Suprapubic skin (tissue), 4 donors: ENCODE data around the gene TSKS. TPM values are rescaled to one million over a fixed set of nuclear protein-coding genes. Genes with fewer than 3 reads are reported as not detected.

ENCODE experiments used
- DNase-seq, 2 donors: peaks; one replicate each; pipeline ENCODE4 v3.0.0-alpha.2; 2019; ENCODE audit warnings: low spot score in 2 of 2
- H3K27ac ChIP-seq: fragments of 200-600 bp; sonication (generic); one replicate; pipeline ENCODE4 v1.5.1; 2019
- H3K27me3 ChIP-seq: fragments of 200-600 bp; sonication (generic); one replicate; pipeline ENCODE4 v1.5.1; 2019
- H3K36me3 ChIP-seq: fragments of 200-600 bp; sonication (generic); one replicate; pipeline ENCODE4 v1.5.1; 2019
- H3K4me1 ChIP-seq: fragments of 200-600 bp; sonication (generic); one replicate; pipeline ENCODE4 v1.5.1; 2019
- H3K4me3 ChIP-seq: fragments of 200-600 bp; sonication (generic); one replicate; pipeline ENCODE4 v1.5.1; 2019; ENCODE audit warnings: mild to moderate bottlenecking
- H3K9me3 ChIP-seq: fragments of 200-600 bp; sonication (generic); one replicate; pipeline ENCODE4 v1.5.1; 2019
- EP300 ChIP-seq: sonication (generic); formaldehyde crosslinking; IDR thresholded peaks from one replicate; pipeline ENCODE4 v1.6.1; 2017; ENCODE audit warnings: antibody characterized with exemption
- POLR2A ChIP-seq, 2 donors: fragments of 450-650 bp; IDR thresholded peaks; one replicate each; pipeline ENCODE4 v1.6.1; 2017; ENCODE audit warnings: antibody characterized with exemption in 2 of 2, mild to moderate bottlenecking in 2 of 2, moderate library complexity in 2 of 2
- POLR2AphosphoS5 ChIP-seq, 3 donors: sonication (generic); formaldehyde crosslinking; IDR thresholded peaks; one replicate each; pipeline ENCODE4 v1.6.1; 2017; ENCODE audit warnings: antibody characterized with exemption in 3 of 3
- WGBS: methylation state at CpG from one replicate; pipeline ENCODE4 v1.1.5; 2018; 5-methylcytosine and 5-hydroxymethylcytosine counted together
- total RNA-seq, 4 donors: library from RNA; depleted of rRNA; stranded (reverse); fragments of >200 nt; gene quantifications; one replicate each; pipeline ENCODE4 v1.1.0, GENCODE V29; 2016
- TF ChIP-seq, protein P1 (sequence below), 2 donors: fragments of 200-600 bp in 1 of 2; fragments of 450-650 bp in 1 of 2; sonication (generic) in 1 of 2; IDR thresholded peaks; one replicate each; pipeline ENCODE4 v1.5.1; 2016 to 2019; ENCODE audit warnings: antibody characterized with exemption in 2 of 2, mild to moderate bottlenecking in 1 of 2, moderate library complexity in 1 of 2

Gene TSKS
- total RNA-seq, 4 donors from 2014 or later, result 1.7 to 2.5 TPM; not detected in 2

- Histone ChIP-seq H3K9me3 (no peaks in the 10 kb centered on the region), H3K4me3 (peak overlapping the region; percentile 79), H3K27me3 (no peaks in the 10 kb centered on the region), H3K36me3 (peaks cover 17% of the 10 kb centered on the region), H3K27ac (peak overlapping the region; percentile 70), H3K4me1 (peaks cover 36% of the 10 kb centered on the region)
- 26% methylated on average over 6 of the region's 50 CpGs for WGBS
- TF ChIP-seq EP300 (no peak), POLR2A (IDR thresholded peaks at IDR 0.05) (peak in 1 of 2 donors; percentile 31)
- DNase-seq, result peak; percentile 86 to 88
Measured at GRCh38 chr19:49809160-49809940, 46.2 kb upstream of the TSKS start.

- Histone ChIP-seq H3K4me3 (peak overlapping the region; percentile 79), H3K9me3 (no peaks in the 10 kb centered on the region), H3K27ac (peak overlapping the region; percentile 70), H3K27me3 (no peaks in the 10 kb centered on the region), H3K36me3 (peaks cover 23% of the 10 kb centered on the region), H3K4me1 (peaks cover 33% of the 10 kb centered on the region)
- 2% methylated on average over 27 of the region's 31 CpGs for whole genome bisulfite sequencing
- no peak for TF ChIP-seq POLR2A (IDR thresholded peaks at IDR 0.05)
- TF ChIP-seq, protein P1, sequence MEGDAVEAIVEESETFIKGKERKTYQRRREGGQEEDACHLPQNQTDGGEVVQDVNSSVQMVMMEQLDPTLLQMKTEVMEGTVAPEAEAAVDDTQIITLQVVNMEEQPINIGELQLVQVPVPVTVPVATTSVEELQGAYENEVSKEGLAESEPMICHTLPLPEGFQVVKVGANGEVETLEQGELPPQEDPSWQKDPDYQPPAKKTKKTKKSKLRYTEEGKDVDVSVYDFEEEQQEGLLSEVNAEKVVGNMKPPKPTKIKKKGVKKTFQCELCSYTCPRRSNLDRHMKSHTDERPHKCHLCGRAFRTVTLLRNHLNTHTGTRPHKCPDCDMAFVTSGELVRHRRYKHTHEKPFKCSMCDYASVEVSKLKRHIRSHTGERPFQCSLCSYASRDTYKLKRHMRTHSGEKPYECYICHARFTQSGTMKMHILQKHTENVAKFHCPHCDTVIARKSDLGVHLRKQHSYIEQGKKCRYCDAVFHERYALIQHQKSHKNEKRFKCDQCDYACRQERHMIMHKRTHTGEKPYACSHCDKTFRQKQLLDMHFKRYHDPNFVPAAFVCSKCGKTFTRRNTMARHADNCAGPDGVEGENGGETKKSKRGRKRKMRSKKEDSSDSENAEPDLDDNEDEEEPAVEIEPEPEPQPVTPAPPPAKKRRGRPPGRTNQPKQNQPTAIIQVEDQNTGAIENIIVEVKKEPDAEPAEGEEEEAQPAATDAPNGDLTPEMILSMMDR (IDR thresholded peaks at IDR 0.05), result no peak
- no peak for TF ChIP-seq EP300
- TF ChIP-seq POLR2AphosphoS5 (IDR thresholded peaks at IDR 0.05), result no peak
- peak; percentile 99 for DNase-seq
Measured at GRCh38 chr19:49808711-49809159, 45.6 kb upstream of the TSKS start.

- peak in 1 of 2 donors; percentile 80 for DNase-seq
- WGBS, result 60% methylated on average over 13 of the region's 20 CpGs
- TF ChIP-seq, protein P1 (IDR thresholded peaks at IDR 0.05), result no peak
- TF ChIP-seq POLR2A (IDR thresholded peaks at IDR 0.05) (no peak), POLR2AphosphoS5 (IDR thresholded peaks at IDR 0.05) (no peak), EP300 (no peak)
- Histone ChIP-seq H3K27me3 (no peaks in the 10 kb centered on the region), H3K4me1 (peaks cover 31% of the 10 kb centered on the region), H3K4me3 (peak overlapping the region; percentile 79), H3K36me3 (peaks cover 30% of the 10 kb centered on the region), H3K27ac (no peak overlapping the region), H3K9me3 (no peaks in the 10 kb centered on the region)
Measured at GRCh38 chr19:49807904-49808675, 45.0 kb upstream of the TSKS start.

GRCh38 chr19:49807058-49807903, 44.2 kb upstream of the TSKS start:
- no peak overlapping the region for H3K27ac ChIP-seq
- no peaks in the 10 kb centered on the region for H3K27me3 ChIP-seq
- H3K4me3 ChIP-seq, result no peak overlapping the region
- H3K36me3 ChIP-seq, result peaks cover 37% of the 10 kb centered on the region
- TF ChIP-seq EP300 (no peak), POLR2AphosphoS5 (IDR thresholded peaks at IDR 0.05) (no peak), POLR2A (IDR thresholded peaks at IDR 0.05) (no peak)
- TF ChIP-seq, protein P1 (IDR thresholded peaks at IDR 0.05), result no peak
- 80% methylated on average over 14 of the region's 18 CpGs for WGBS
- no peaks in the 10 kb centered on the region for H3K9me3 ChIP-seq
- peak in 1 of 2 donors; percentile 76 for DNase-seq
- peaks cover 24% of the 10 kb centered on the region for H3K4me1 ChIP-seq

- Histone ChIP-seq H3K4me1 (peaks cover 21% of the 10 kb centered on the region), H3K27me3 (no peaks in the 10 kb centered on the region), H3K27ac (no peak overlapping the region), H3K9me3 (no peaks in the 10 kb centered on the region), H3K4me3 (no peak overlapping the region), H3K36me3 (peaks cover 43% of the 10 kb centered on the region)
- peak in 1 of 2 donors; percentile 64 for DNase-seq
- TF ChIP-seq, protein P1 (IDR thresholded peaks at IDR 0.05), result no peak
- TF ChIP-seq POLR2A (IDR thresholded peaks at IDR 0.05) (no peak), POLR2AphosphoS5 (IDR thresholded peaks at IDR 0.05) (no peak), EP300 (no peak)
- 88% methylated on average over 8 of the region's 8 CpGs for WGBS
Measured at GRCh38 chr19:49806620-49806959, 43.5 kb upstream of the TSKS start.
